Ovary (tissue), 9 donors: ENCODE results near the gene INTS2. TPM values are rescaled to one million over a fixed set of nuclear protein-coding genes. Genes with fewer than 3 reads are reported as not detected.

ENCODE experiments used
- DNase-seq, 5 donors: peaks; one replicate each; pipeline ENCODE4 v3.0.0-alpha.2; 2019 to 2020
- H3K27ac ChIP-seq, 2 donors: fragments of 200-600 bp; one replicate each; pipeline versions ENCODE4 v1.5.1 to v1.8.0; 2019 to 2022
- H3K27me3 ChIP-seq: fragments of 200-600 bp; one replicate; pipeline ENCODE4 v1.8.0; 2022
- H3K36me3 ChIP-seq: fragments of 200-600 bp; sonication (generic); one replicate; pipeline ENCODE4 v1.5.1; 2019
- H3K4me1 ChIP-seq: one replicate; pipeline ENCODE4 v1.8.1; 2013; ENCODE audit warnings: mild to moderate bottlenecking, moderate library complexity; ENCODE audit not compliant: insufficient read depth
- H3K4me3 ChIP-seq: fragments of 200-600 bp; sonication (generic); one replicate; pipeline ENCODE4 v1.5.1; 2017
- H3K9me3 ChIP-seq, 2 donors: fragments of 200-600 bp in 1 of 2; sonication (generic) in 1 of 2; one replicate each; pipeline versions ENCODE4 v1.5.1 to v1.8.1; 2013 to 2019; ENCODE audit warnings: mild to moderate bottlenecking in 1 of 2, moderate library complexity in 1 of 2
- EP300 ChIP-seq: sonication (generic); formaldehyde crosslinking; IDR thresholded peaks from one replicate; pipeline ENCODE4 v1.6.1; 2017; ENCODE audit warnings: antibody characterized with exemption
- POLR2A ChIP-seq: fragments of 450-650 bp; IDR thresholded peaks from one replicate; pipeline ENCODE4 v1.6.1; 2017; ENCODE audit warnings: antibody characterized with exemption, mild to moderate bottlenecking, moderate library complexity
- WGBS, 3 donors: extraction: QIAGEN DNeasy Blood & Tissue Kit in 1 of 3; methylation state at CpG; one replicate each; pipeline versions ENCODE4 v1.1.5 to v1.1.7; 2013 to 2017; 5-methylcytosine and 5-hydroxymethylcytosine counted together
- intact Hi-C, 4 donors: fragments of 100-400 bp; cut with DNase I; formaldehyde crosslinking; loops; one replicate each; pipeline versions ENCODE4 v1.11.0 to v1.15.1; 2022 to 2023
- polyA plus RNA-seq, 2 donors: library from polyadenylated mRNA; stranded (reverse); fragments of 200-250 nt in 1 of 2; fragments of 350-450 nt in 1 of 2; fragmentation: Illumina TruSeq in 1 of 2; extraction: RNeasy Lipid Tissue Mini Kit (QIAGEN cat#74804) in 1 of 2; gene quantifications; one replicate each; pipeline ENCODE4 v1.2.3, GENCODE V29; 2013 to 2014
- total RNA-seq, 7 donors: library from RNA; depleted of rRNA in 2 of 7; stranded (reverse); fragments of >200 nt in 2 of 7; fragmentation: NEBNext Ultra II Directional in 3 of 7; extraction: Animal tissue kit (Norgen Biotek cat#: 25700) in 3 of 7; gene quantifications; one replicate each; pipeline versions ENCODE4 v1.1.0 to v1.2.4, GENCODE V29; 2016 to 2023
- TF ChIP-seq, protein P1 (sequence below), 3 donors: fragments of 450-650 bp in 2 of 3; fragments of 200-600 bp in 1 of 3; IDR thresholded peaks; one replicate each; pipeline versions ENCODE4 v1.5.1 to v1.8.0; 2016 to 2022; ENCODE audit warnings: antibody characterized with exemption in 3 of 3, mild to moderate bottlenecking in 1 of 3
- donor health status: DM: no; HTN: no; CAD: no; lungs with moderate emphysema.
- donor health status: DM: no; HTN: no; CAD: no.
- donor health status: Bipolar disorder and iron deficiency.
- donor health status: DM: yes; HTN: yes; CAD: no.
- donor health status: DM: no; HTN: no; CAD: no.
- donor health status: DM: yes; HTN: yes; CAD: no.

Gene INTS2
- total and polyA plus RNA-seq, 9 donors, result 2.3 to 11.0 (median 9.1) TPM

DNA sequence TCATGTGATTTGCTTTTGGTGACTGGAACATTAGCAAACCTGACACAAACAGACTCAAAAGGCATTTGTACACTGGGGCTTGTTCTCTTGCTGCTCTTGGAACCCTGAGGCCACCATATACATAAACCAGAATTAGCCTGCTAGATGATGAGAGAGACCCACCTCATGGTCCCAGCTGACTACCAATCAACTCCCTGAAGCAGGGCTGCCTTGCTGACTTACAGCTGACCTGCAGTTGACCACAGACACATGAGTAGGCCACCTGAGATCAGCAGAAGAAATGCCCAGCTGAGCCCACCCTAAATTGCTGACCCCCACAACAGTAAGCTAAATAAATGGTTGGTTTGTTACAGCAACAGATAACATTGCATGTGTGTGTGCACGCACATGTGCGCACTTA, 93.2 kb downstream of the INTS2 start:
- Histone ChIP-seq H3K27me3 (no peaks in the 10 kb centered on the region), H3K4me3 (no peak overlapping the region), H3K9me3 (no peaks in the 10 kb centered on the region), H3K27ac (no peak overlapping the region), H3K4me1 (no peaks in the 10 kb centered on the region), H3K36me3 (no peaks in the 10 kb centered on the region)
- WGBS, 3 donors, result 96 to 99% (median 97%) methylated on average over 2 of the region's 2 CpGs
- intact Hi-C loops, result loop anchor here in 1 of 4 donors (10.0 kb wide), 1 partner anchor 420 kb away; no protein-coding TSS in a partner anchor
- DNase-seq, result no peak
- TF ChIP-seq POLR2A (no peak), EP300 (no peak)
- TF ChIP-seq, protein P1, sequence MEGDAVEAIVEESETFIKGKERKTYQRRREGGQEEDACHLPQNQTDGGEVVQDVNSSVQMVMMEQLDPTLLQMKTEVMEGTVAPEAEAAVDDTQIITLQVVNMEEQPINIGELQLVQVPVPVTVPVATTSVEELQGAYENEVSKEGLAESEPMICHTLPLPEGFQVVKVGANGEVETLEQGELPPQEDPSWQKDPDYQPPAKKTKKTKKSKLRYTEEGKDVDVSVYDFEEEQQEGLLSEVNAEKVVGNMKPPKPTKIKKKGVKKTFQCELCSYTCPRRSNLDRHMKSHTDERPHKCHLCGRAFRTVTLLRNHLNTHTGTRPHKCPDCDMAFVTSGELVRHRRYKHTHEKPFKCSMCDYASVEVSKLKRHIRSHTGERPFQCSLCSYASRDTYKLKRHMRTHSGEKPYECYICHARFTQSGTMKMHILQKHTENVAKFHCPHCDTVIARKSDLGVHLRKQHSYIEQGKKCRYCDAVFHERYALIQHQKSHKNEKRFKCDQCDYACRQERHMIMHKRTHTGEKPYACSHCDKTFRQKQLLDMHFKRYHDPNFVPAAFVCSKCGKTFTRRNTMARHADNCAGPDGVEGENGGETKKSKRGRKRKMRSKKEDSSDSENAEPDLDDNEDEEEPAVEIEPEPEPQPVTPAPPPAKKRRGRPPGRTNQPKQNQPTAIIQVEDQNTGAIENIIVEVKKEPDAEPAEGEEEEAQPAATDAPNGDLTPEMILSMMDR (IDR thresholded peaks at IDR 0.05), result no peak

DNA sequence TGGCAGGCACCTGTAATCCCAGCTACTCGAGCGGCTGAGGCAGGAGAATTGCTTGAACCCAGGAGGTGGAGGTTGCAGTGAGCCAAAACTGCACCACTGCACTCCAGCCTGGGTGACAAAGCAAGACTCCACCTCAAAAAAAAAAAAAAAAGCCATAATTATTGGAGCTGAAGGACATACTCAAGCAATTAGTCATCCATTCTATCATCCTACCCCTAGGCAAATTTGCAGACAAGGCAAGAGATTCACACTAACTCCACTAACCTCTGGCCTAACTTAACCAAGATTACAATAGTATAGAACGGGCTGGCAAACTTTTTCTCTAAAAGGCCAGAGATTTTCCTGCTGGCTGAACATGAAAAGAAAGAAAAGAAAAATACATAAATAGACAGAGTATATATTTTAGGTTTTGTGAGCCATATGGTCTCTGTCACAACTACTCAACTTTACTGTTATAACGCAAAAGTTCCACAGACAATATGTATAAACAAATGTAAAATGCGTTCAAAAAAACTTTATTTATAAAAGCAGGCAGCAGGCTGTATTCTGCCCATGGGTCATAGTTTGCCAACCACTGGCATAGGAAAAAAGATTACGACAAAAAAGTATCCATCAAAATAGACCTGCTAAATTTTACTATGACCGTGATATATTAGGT, 94.1 kb downstream of the INTS2 start:
- Histone ChIP-seq H3K4me1 (no peaks in the 10 kb centered on the region), H3K9me3 (no peaks in the 10 kb centered on the region), H3K27me3 (peaks cover 2% of the 10 kb centered on the region), H3K4me3 (no peak overlapping the region), H3K36me3 (no peaks in the 10 kb centered on the region), H3K27ac (no peak overlapping the region)
- no peak for TF ChIP-seq POLR2A
- no peak for TF ChIP-seq EP300
- TF ChIP-seq, protein P1 (IDR thresholded peaks at IDR 0.05), result no peak
- 66 to 76% (median 75%) methylated on average over 7 of the region's 7 CpGs for WGBS, 3 donors
- intact Hi-C loops, result loop anchor here in 1 of 4 donors (10.0 kb wide), 1 partner anchor 419 kb away; no protein-coding TSS in a partner anchor
- DNase-seq, result no peak

DNA sequence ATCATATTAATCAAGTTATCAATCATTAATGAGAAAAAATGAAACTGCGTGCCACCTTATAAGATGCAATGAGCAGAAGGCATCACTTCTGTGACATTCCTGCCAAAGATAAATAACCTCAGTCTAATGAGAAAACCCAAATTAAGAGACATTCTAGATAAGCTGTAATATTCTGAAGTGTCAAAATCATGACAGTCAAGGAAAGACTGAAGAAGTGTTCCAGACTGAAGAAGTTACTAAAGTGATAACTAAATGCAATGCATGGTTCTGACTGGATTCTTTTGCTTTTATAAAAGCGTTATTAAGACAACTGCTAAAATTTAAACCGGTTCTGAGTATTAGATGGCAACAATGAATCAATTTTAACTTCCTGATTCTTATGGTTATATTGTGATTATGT, 95.3 kb downstream of the INTS2 start:
- no peaks in the 10 kb centered on the region for H3K9me3 ChIP-seq
- WGBS, 3 donors, result 91 to 94% (median 94%) methylated on average over 3 of the region's 3 CpGs
- no peak overlapping the region for H3K27ac ChIP-seq
- intact Hi-C loops, result loop anchor here in 1 of 4 donors (10.0 kb wide), 1 partner anchor 418 kb away; no protein-coding TSS in a partner anchor
- TF ChIP-seq EP300 (no peak), POLR2A (no peak)
- TF ChIP-seq, protein P1 (IDR thresholded peaks at IDR 0.05), result no peak
- H3K4me3 ChIP-seq, result no peak overlapping the region
- no peaks in the 10 kb centered on the region for H3K4me1 ChIP-seq
- no peaks in the 10 kb centered on the region for H3K36me3 ChIP-seq
- peaks cover 2% of the 10 kb centered on the region for H3K27me3 ChIP-seq
- no peak for DNase-seq

DNA sequence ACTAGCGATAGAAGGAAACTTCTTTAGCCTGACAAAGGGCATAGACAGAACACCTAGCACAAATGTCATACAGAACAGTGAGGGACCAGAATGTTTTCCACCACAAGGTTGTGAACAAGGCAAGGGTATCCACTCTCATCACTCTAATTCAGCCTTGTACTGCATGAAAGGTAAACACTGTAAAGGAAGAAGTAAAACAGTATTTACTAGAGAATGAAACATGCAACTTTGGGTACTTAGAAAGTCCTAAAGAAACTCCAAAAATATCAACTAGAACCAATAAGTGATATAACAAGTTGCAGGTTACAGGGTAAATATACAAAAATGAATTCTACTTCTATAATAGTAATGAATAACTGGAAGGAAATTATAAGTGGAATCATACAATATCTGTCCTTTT, 96.7 kb downstream of the INTS2 start:
- peaks cover 2% of the 10 kb centered on the region for H3K27me3 ChIP-seq
- no peak overlapping the region for H3K27ac ChIP-seq
- no peak overlapping the region for H3K4me3 ChIP-seq
- TF ChIP-seq POLR2A, result no peak
- TF ChIP-seq, protein P1 (IDR thresholded peaks at IDR 0.05), result no peak
- TF ChIP-seq EP300, result no peak
- no peaks in the 10 kb centered on the region for H3K4me1 ChIP-seq
- no peaks in the 10 kb centered on the region for H3K36me3 ChIP-seq
- intact Hi-C loops, result loop anchor here in 1 of 4 donors (10.0 kb wide), 1 partner anchor 416 kb away; no protein-coding TSS in a partner anchor
- no peaks in the 10 kb centered on the region for H3K9me3 ChIP-seq
- WGBS, 3 donors, result 97 to 100% (median 99%) methylated on average over 1 of the region's 1 CpG
- no peak for DNase-seq
